HepG2 (cell line): ENCODE measurements around the gene ATP2A3. TPM values are rescaled to one million over a fixed set of nuclear protein-coding genes. Genes with fewer than 3 reads are reported as not detected.

Experiments
- DR1 ChIP-seq: sonication (generic); formaldehyde crosslinking; IDR thresholded peaks from 2 replicates; pipeline ENCODE4 v1.8.0; 2021; ENCODE audit warnings: mild to moderate bottlenecking, missing genetic modification reagents, inconsistent platforms
- FLYWCH1 ChIP-seq: sonication (generic); formaldehyde crosslinking; IDR thresholded peaks from 2 replicates; pipeline ENCODE4 v1.8.1; 2023; ENCODE audit warnings: mild to moderate bottlenecking, missing genetic modification reagents
- GABPA ChIP-seq, 2 experiments: IDR thresholded peaks; 2 replicates each; pipeline ENCODE4 v1.6.1; 2011 to 2016; ENCODE audit warnings: low read depth in 2 of 2, low read length in 1 of 2, missing biosample characterization in 1 of 2, missing genetic modification characterization in 1 of 2
- KLF12 ChIP-seq: sonication (generic); formaldehyde crosslinking; IDR thresholded peaks from 2 replicates; pipeline ENCODE4 v1.4.0; 2020; ENCODE audit warnings: missing genetic modification reagents, borderline replicate concordance
- MZF1 ChIP-seq: sonication (generic); formaldehyde crosslinking; IDR thresholded peaks from 2 replicates; pipeline ENCODE4 v1.8.1; 2023; ENCODE audit warnings: mild to moderate bottlenecking, missing genetic modification reagents, borderline replicate concordance
- NFKB2 ChIP-seq: sonication (generic); formaldehyde crosslinking; IDR thresholded peaks from 2 replicates; pipeline ENCODE4 v1.4.0; 2020; ENCODE audit warnings: missing genetic modification reagents, borderline replicate concordance
- PTBP1 ChIP-seq: fragments of 200-400 bp; formaldehyde crosslinking; IDR thresholded peaks from 2 replicates; pipeline ENCODE4 v1.6.1; 2018; ENCODE audit warnings: low read length, low read depth; ENCODE audit not compliant: poor library complexity, severe bottlenecking
- RFX5 ChIP-seq: IDR thresholded peaks from 2 replicates; pipeline ENCODE4 v1.6.1; 2011; ENCODE audit warnings: low read depth, low read length, improper control_type of control experiment
- SMC3 ChIP-seq: IDR thresholded peaks from 2 replicates; pipeline ENCODE4 v1.6.1; 2011; ENCODE audit warnings: low read length, improper control_type of control experiment
- SOX13 ChIP-seq, 3 experiments: fragments of 450-650 bp in 1 of 3; sonication (generic) in 1 of 3; formaldehyde crosslinking in 1 of 3; IDR thresholded peaks in 2 of 3; conservative IDR thresholded peaks in 1 of 3; 2 replicates each; pipeline versions ENCODE4 v1.5.0 to v1.6.1; 2016 to 2020; ENCODE audit warnings: antibody characterized with exemption in 1 of 3, mild to moderate bottlenecking in 1 of 3, missing compliant biosample characterization in 1 of 3, missing genetic modification reagents in 1 of 3, moderate library complexity in 1 of 3
- SRSF9 ChIP-seq: fragments of 200-400 bp; formaldehyde crosslinking; IDR thresholded peaks from 2 replicates; pipeline ENCODE4 v1.6.1; 2018; ENCODE audit warnings: borderline replicate concordance, mild to moderate bottlenecking, low read depth, low read length; ENCODE audit not compliant: insufficient read depth, poor library complexity, severe bottlenecking
- TAF15 ChIP-seq: fragments of 200-400 bp; formaldehyde crosslinking; IDR thresholded peaks from one replicate; pipeline ENCODE4 v1.6.1; 2018; ENCODE audit warnings: mild to moderate bottlenecking, low read depth, low read length; ENCODE audit not compliant: poor library complexity, severe bottlenecking
- ZBTB26 ChIP-seq: IDR thresholded peaks from 2 replicates; pipeline ENCODE4 v1.6.1; 2016; ENCODE audit warnings: missing compliant biosample characterization, missing genetic modification reagents, borderline replicate concordance
- ZFAT ChIP-seq: sonication (generic); formaldehyde crosslinking; conservative IDR thresholded peaks from 2 replicates; pipeline ENCODE4 v1.8.1; 2023; ENCODE audit warnings: missing genetic modification reagents, inconsistent platforms
- ZNF263 ChIP-seq: sonication (generic); formaldehyde crosslinking; IDR thresholded peaks from 2 replicates; pipeline ENCODE4 v1.4.0; 2020; ENCODE audit warnings: missing genetic modification reagents
- ZNF331 ChIP-seq: sonication (generic); formaldehyde crosslinking; IDR thresholded peaks from 2 replicates; pipeline ENCODE4 v1.4.0; 2020; ENCODE audit warnings: missing genetic modification reagents
- ZNF350 ChIP-seq: sonication (generic); formaldehyde crosslinking; IDR thresholded peaks from 2 replicates; pipeline ENCODE4 v1.4.0; 2020; ENCODE audit warnings: mild to moderate bottlenecking, low read depth, missing genetic modification reagents, borderline replicate concordance
- ZNF441 ChIP-seq: sonication (generic); formaldehyde crosslinking; IDR thresholded peaks from 2 replicates; pipeline ENCODE4 v1.7.0; 2021; ENCODE audit warnings: missing genetic modification reagents, borderline replicate concordance
- ZNF530 ChIP-seq: sonication (generic); formaldehyde crosslinking; IDR thresholded peaks from 2 replicates; pipeline ENCODE4 v1.5.0; 2020; ENCODE audit warnings: low read depth, mild to moderate bottlenecking, missing genetic modification reagents
- ZSCAN20 ChIP-seq: sonication (generic); formaldehyde crosslinking; IDR thresholded peaks from 2 replicates; pipeline ENCODE4 v1.4.0; 2020; ENCODE audit warnings: missing genetic modification reagents, mild to moderate bottlenecking, borderline replicate concordance
- ZSCAN22 ChIP-seq: sonication (generic); formaldehyde crosslinking; IDR thresholded peaks from 2 replicates; pipeline ENCODE4 v1.4.0; 2020; ENCODE audit warnings: mild to moderate bottlenecking, missing genetic modification reagents
- polyA plus RNA-seq, 8 experiments: library from polyadenylated mRNA; depleted of rRNA in 3 of 8; stranded (reverse) in 7 of 8; unstranded in 1 of 8; fragments of >200 nt; fragmentation: Illumina TruSeq in 4 of 8; extraction: Trizol in 4 of 8; gene quantifications; 2 replicates each; pipeline versions ENCODE4 v1.2.1 to v1.2.3, GENCODE V29; 2011 to 2016; ENCODE audit warnings: low read depth in 4 of 8, missing spikeins in 1 of 8, mixed read lengths in 1 of 8; ENCODE audit not compliant: insufficient read depth in 1 of 8
- total RNA-seq, 5 experiments: library from RNA; depleted of rRNA; stranded (reverse); fragments of >200 nt; fragmentation: Illumina TruSeq; extraction: Trizol; gene quantifications; 2 replicates each; pipeline ENCODE4 v1.2.3, GENCODE V29; 2016; ENCODE audit warnings: low read depth in 1 of 5
- TF ChIP-seq, protein P1 (sequence below): sonication (generic); formaldehyde crosslinking; IDR thresholded peaks from 2 replicates; pipeline ENCODE4 v1.8.0; 2023; ENCODE audit warnings: mild to moderate bottlenecking, missing genetic modification reagents
- TF ChIP-seq, protein P2 (sequence below): sonication (generic); formaldehyde crosslinking; IDR thresholded peaks from 2 replicates; pipeline ENCODE4 v1.4.0; 2020; ENCODE audit warnings: missing genetic modification reagents

Gene ATP2A3
- total and polyA plus RNA-seq, 2 of the 13 experiments (the other 11 are each of a cell fraction or from before 2014, with no cell fraction given), result 0.07 TPM; not detected in 1

- peak; percentile 75; the same call in 1 of the 2 replicates for TF ChIP-seq ZNF331
- peak; percentile 92; the same call in 1 of the 2 replicates for TF ChIP-seq ZSCAN20 (CRISPR knock-in tag)
- TF ChIP-seq MZF1, result no peak
- peak; percentile 40 for TF ChIP-seq PTBP1
- no peak for TF ChIP-seq RFX5
- no peak for TF ChIP-seq SRSF9
- TF ChIP-seq, protein P1, sequence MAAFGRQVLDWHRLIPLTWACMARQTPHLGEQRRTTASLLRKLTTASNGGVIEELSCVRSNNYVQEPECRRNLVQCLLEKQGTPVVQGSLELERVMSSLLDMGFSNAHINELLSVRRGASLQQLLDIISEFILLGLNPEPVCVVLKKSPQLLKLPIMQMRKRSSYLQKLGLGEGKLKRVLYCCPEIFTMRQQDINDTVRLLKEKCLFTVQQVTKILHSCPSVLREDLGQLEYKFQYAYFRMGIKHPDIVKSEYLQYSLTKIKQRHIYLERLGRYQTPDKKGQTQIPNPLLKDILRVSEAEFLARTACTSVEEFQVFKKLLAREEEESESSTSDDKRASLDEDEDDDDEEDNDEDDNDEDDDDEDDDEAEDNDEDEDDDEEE, result peak; percentile 40; the same call in 1 of the 2 replicates
- TF ChIP-seq ZSCAN22 (CRISPR knock-in tag), result no peak
- no peak; the same call in 1 of the 2 replicates for TF ChIP-seq ZNF441 (CRISPR knock-in tag)
- no peak for TF ChIP-seq GABPA (IDR thresholded peaks at IDR 0.05; ENCODE audit: low read depth, low read length)
- no peak for TF ChIP-seq GABPA (CRISPR knock-in tag; IDR thresholded peaks at IDR 0.05; ENCODE audit: low read depth)
- TF ChIP-seq SMC3, result peak; percentile 65; the same call in 1 of the 2 replicates
- TF ChIP-seq NFKB2 (CRISPR knock-in tag), result peak; percentile 91
- TF ChIP-seq, protein P2, sequence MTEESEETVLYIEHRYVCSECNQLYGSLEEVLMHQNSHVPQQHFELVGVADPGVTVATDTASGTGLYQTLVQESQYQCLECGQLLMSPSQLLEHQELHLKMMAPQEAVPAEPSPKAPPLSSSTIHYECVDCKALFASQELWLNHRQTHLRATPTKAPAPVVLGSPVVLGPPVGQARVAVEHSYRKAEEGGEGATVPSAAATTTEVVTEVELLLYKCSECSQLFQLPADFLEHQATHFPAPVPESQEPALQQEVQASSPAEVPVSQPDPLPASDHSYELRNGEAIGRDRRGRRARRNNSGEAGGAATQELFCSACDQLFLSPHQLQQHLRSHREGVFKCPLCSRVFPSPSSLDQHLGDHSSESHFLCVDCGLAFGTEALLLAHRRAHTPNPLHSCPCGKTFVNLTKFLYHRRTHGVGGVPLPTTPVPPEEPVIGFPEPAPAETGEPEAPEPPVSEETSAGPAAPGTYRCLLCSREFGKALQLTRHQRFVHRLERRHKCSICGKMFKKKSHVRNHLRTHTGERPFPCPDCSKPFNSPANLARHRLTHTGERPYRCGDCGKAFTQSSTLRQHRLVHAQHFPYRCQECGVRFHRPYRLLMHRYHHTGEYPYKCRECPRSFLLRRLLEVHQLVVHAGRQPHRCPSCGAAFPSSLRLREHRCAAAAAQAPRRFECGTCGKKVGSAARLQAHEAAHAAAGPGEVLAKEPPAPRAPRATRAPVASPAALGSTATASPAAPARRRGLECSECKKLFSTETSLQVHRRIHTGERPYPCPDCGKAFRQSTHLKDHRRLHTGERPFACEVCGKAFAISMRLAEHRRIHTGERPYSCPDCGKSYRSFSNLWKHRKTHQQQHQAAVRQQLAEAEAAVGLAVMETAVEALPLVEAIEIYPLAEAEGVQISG (CRISPR knock-in tag), result peak; percentile 81
- no peak for TF ChIP-seq ZNF530 (CRISPR knock-in tag)
- no peak for TF ChIP-seq ZNF350
- TF ChIP-seq TAF15, result no peak
- TF ChIP-seq ZBTB26, result peak; percentile 38; the same call in 1 of the 2 replicates
- no peak; the same call in 1 of the 2 replicates for TF ChIP-seq DR1
- peak; percentile 64; the same call in 1 of the 2 replicates for TF ChIP-seq ZFAT
- no peak for TF ChIP-seq FLYWCH1 (CRISPR knock-in tag)
- TF ChIP-seq SOX13 (IDR thresholded peaks at IDR 0.05), result no peak
- peak in 1 of 2 experiments; percentile 45; a peak in 2 of 4 replicates for TF ChIP-seq SOX13 (CRISPR knock-in tag; conservative IDR thresholded peaks at IDR 0.05 in 1 of 2, IDR thresholded peaks at IDR 0.05 in 1 of 2)
- TF ChIP-seq KLF12, result peak; percentile 64
- TF ChIP-seq ZNF263 (CRISPR knock-in tag), result peak; percentile 68; the same call in 1 of the 2 replicates
Measured at GRCh38 chr17:4004517-4005295, 40.5 kb upstream of the ATP2A3 start (continued).
